Ramos (cell line): ENCODE results near the gene SLC38A8.

Experiments used
- in situ Hi-C: fragments of 300-500 bp; cut with MboI; formaldehyde crosslinking; loops from one replicate; pipeline ENCODE4 v1.14.3; 2022; ENCODE audit warnings: low sequenced_read_pairs; ENCODE audit not compliant: unreplicated experiment

Gene SLC38A8

DNA sequence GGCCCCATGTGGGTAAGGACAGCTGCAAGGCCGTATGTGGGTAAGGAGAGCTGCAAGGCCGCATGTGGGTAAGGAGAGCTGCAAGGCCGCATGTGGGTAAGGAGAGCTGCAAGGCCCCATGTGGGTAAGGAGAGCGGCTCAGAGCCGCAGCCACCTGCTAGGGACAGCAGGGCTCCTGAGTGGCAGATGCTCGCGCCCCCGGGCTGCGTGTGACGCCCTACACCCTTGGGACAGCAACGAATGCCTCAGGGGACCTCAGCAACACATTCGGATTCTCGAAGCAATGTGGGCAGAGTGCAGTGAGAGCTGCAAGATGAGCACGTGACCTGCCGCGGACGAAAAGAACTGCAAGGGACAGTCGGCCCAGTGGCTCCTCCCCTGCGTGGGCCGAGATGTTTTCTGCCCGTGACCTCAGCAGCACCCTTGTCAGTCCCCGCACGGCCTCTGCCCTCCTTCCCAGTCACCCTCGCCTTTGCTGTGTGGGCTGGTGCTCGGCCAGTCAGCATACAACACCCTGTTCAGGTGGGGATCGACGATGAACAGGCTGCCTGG, 9.6 kb upstream of the SLC38A8 start:
- in situ Hi-C loops = no loop called here

GRCh38 chr16:84050316-84050715, 7.7 kb upstream of the SLC38A8 start:
- in situ Hi-C loops = no loop called here

DNA sequence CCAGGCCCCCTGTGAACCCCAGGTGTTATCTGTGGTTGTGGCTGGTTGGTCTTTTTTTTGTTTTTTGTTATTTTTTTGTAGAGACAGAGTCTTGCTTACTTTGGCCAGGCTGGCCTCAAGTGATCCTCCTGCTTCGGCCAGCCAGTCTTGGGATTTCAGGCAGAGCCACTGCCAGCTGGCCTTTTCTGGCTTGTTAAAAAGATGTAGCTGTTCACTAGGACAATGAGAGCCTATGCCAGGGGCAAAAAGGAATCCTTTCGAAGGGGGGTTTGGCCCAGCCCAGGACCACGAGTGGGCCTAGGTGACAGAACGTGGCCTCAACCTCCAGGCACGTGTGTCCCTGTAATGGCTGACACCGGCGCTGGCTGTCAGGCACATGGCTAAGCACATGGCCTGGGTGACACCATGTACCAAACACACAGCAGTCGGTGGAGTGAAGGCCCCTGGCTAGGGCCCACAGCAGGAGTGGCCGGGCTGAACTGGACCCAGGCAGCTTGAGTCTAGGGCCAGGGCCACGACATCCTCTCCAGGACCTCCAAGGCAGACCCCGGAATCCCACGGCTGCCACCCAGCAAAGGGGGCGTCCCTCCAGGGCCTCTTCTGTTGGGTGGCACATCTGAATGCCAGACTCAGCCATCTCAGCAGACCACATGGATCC, 6.9 kb upstream of the SLC38A8 start:
- in situ Hi-C loops = no loop called here

GRCh38 chr16:84048871-84049270, 6.3 kb upstream of the SLC38A8 start:
- in situ Hi-C loops = no loop called here

DNA sequence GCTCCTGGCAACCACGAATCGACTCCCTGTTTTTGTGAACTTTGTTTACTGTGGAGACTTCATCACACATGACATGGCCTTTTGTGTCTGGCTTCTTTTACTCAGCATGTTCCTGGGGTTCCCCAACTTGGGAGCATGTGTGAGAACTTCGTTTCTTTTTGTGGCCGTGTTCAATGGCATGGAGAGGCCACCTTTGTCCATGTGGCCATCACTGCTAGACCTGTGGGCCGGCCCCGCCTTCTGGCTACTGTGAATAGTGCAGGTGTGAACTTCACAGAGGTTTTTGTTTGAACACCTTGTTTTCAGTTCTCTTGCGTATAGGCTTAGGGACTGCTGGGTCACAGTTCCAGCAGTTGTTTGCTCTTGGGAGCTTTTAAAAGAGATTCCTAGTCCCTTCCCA, 5.7 kb upstream of the SLC38A8 start:
- in situ Hi-C loops = no loop called here

DNA sequence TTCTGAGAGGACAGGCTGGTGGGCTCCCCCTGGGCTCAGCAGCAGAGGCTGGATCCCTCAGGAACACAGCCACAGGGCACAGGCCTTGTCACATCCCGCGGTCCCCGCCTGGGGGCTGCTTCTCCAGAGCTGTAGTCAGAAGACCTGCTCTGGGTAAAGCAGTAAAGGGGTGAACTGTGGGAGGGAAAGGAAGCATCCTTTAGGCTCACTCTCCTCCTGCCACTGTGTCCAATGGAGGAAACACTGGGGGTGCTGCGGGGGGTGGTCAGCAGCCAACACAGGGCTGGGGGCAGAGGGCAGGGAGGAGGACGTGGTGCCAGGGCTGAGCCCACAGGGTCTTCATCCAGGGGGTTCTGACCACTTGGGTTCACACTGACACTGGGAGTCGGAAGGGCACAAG, 5.0 kb upstream of the SLC38A8 start:
- in situ Hi-C loops = no loop called here

GRCh38 chr16:84047206-84047605, 4.6 kb upstream of the SLC38A8 start:
- in situ Hi-C loops = no loop called here

- in situ Hi-C loops = no loop called here
Observed at GRCh38 chr16:84045818-84046470, 3.3 kb upstream of the SLC38A8 start.

DNA sequence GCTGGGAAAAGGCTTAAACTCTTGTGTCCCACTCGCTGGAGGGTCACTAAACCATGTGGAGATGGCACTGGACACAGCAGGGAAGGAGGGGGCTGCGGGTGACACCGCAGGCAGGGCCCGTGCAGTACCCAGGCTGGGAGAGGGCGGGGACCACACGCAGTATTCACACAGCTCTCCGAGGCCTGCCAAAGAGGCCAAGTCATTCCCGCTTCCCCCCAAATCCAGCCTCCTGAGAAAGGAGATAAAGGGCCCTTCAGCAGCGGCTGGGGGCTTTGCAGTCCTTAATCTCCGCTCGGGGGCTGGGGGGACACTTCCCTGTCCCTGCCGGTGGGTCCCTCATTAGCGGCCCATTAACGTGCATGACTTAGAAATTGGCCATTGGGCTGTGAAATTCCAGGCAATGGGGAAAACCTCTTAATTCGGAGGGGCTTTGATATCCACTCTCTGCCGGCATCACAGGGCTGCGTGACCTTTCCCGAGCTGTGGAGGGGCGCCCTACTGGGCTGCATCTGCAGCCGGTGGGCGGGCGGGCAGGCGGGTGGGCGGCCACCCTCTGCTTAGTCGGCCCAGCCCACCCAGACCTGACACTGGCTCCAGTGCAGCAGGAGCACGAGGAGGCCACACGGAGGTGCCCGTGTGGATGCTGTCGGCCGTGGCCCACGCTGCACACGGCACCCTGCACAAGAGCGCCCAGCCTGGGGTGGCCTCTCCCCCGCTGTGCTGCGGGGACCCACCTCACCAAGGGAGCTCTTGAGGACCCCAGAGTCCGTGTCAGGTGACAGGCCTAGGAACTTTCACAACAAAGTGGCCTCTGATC, 2.6 kb upstream of the SLC38A8 start:
- in situ Hi-C loops = no loop called here

- in situ Hi-C loops = no loop called here
Observed at GRCh38 chr16:84044118-84044488, 1.5 kb upstream of the SLC38A8 start.

DNA sequence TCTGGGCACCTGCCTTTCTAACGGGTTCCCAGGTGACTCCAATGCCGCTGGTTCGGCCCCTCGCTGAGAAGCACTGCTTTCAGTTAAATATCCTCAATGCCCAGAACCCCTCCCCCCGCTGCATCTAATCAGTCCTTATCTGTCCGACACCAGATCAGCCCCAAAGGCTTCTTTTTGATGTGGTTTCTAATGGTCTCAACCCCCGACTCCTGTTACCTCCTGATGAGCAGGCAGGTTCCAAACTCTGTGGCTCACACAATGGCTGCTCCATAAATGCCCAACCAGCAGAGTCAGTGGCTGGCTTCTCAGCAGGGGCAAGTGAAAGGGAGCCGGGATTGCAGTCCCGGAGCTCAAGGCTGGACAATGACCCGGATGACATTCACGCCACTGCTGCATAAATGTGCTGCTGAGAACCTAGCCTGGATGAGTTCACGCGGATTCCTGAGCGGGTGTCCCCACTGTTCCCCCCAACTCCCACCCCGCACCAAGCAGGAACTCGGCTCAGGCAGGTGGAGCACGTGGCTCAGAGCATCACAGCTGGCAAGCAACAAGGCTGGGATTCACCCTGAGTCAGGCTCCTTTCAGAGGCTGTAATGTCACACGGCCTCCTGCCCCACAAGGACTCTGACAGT, 1.0 kb upstream of the SLC38A8 start:
- in situ Hi-C loops = no loop called here

DNA sequence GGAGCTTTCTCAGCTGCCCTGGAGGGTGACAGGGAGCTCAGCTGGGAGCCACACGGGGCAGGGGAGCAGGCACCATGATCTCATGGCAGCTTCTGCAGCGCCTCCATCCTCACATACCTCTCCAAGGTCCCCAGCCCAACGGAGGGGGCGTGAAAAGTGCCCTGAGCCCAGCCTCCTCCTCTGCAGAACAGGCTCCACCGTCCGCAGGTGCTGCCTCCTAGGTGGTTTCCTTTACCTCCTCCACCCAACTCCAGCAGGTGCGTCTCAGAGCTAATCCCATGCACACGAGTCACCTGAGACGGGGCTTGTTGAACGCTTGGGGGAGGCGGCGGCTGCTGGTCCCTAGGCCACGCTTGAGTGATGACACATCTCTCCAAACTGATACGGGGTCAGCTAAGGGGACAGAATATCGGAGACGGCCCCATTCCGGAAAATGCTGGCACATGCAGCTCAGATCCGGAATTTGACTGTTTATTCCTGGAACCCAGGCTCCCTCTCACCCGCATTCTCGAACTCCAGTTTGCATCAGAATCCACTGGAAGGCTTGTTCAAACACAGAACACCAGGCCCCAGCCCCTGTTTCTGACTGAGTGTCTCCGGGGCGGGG, 387 bp upstream of the SLC38A8 start:
- in situ Hi-C loops = no loop called here

DNA sequence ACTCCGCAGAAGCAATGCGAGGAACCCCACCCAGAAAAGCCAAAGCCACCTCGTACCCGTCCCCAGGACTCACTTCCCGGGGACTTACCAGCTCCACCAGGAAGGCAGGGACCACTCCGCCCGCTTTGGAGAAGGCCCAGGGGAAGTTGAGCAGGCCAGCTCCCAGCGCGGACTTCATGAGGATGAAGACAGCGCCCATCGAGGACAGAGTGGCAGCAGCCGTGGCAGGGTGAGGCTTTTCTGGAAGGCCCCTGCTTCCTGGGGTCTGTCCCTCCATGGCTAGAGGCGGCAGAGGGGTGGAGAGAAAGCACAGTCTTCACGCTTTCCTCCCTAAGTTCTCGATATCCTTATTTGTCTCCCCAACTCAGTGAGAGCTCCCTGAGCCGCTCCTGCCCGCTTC, 714 bp downstream of the SLC38A8 start:
- in situ Hi-C loops = no loop called here

DNA sequence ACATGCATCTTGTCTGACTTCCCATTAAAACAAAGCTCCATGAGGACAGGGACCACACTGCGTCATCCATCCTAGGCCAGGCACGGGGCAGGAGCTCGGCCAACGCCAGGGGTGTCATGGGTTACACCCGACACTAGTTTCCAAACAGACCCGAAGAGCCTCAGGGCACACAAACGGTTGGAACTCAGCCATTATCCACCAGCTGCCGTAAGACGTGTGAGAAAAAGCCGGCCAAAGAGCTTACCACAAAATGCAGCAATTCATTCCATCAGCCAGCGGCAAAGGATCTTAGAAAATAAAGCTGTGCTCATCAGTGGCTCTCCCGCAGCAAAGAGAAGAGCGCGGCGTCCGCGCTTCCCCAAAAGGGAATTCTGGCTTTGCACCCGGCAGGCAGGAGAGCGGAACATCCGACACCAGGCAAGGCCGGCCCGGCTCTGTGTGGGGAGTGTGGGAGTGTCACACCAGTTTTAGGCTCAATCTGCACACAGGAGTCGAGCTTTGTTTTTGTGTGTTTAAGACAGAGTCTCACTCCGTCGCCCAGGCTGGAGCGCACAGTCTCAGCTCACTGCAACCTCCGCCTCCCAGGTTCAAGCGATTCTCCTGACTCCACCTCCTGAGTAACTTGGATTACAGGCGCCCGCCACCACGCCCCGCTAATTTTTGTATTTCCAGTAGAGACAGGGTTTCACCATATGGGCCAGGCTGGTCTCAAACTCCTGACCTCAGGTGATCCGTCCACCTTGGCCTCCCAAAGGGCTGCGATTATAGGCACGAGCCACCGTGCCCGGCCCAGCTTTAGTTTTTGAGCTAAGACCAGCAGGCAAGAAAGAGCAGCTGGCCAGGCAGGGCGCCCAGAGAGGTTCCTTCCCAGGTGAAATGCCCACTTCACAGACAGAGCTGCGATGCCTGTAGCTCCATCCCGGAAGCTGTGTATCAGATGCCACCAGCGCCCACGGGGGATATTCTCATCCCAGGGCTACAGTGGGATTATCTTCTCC, 1.5 kb downstream of the SLC38A8 start:
- in situ Hi-C loops = no loop called here

- in situ Hi-C loops = no loop called here
Observed at GRCh38 chr16:84040226-84040822, 2.3 kb downstream of the SLC38A8 start.

DNA sequence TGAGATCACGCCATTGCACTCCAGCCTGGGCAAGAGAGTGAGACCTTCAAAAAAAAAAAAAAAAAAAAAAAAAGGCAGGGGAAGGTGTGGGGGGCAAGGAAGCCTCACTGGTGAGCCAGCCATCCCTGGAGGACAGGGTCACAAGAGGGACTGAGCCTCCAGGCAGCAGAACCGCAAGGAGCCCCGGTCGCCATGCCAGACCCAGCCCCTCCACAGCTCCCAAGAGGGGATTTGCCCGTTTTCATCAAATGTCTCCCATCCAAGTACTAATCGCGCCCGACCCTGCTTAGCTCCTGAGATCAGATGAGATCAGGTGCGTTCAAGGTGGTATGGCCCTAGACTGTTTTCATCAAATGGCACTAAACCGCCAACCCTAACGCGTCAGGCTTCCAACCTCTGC, 2.9 kb downstream of the SLC38A8 start:
- in situ Hi-C loops = no loop called here

DNA sequence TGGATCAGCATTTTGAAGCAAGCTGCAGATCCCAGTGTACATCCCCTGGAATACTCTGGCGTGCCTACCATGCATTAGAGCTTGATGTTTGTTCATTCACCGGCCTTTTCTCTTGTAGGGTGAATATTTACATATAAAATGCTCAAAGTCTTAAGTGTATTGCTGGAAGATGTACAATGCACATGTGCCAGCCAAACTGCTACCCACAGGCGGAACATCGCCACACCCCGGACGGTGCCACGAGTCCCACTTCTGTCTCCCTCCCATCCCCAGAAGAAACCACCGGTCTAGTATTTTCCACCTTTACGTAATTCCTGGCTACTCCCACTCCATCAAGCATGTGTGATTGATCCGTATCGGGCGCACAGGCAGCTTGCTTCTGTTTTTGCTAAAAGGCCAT, 4.1 kb downstream of the SLC38A8 start:
- in situ Hi-C loops = no loop called here

- in situ Hi-C loops = no loop called here
Observed at GRCh38 chr16:84036982-84037425, 5.6 kb downstream of the SLC38A8 start.

GRCh38 chr16:84036131-84036530, 6.5 kb downstream of the SLC38A8 start:
- in situ Hi-C loops = no loop called here
